Lower lobe of right lung (tissue), 2 donors: Measurements from ENCODE around the gene IL12RB1. TPM values are rescaled to one million over a fixed set of nuclear protein-coding genes. Genes with fewer than 3 reads are reported as not detected.

Source experiments
- ATAC-seq, 2 donors: fragments of 200-7000 bp; cut with Tn5 transposase; one replicate each; pipeline ENCODE4 v1.9.1; 2020 to 2022; ENCODE audit warnings: mild to moderate bottlenecking in 2 of 2, moderate library complexity in 2 of 2
- DNase-seq: peaks from one replicate; pipeline ENCODE4 v3.0.0-alpha.2; 2020
- H3K27ac ChIP-seq: fragments of 200-600 bp; one replicate; pipeline ENCODE4 v1.8.0; 2022
- H3K27me3 ChIP-seq: fragments of 200-600 bp; one replicate; pipeline ENCODE4 v1.8.0; 2022; ENCODE audit warnings: low read depth
- H3K36me3 ChIP-seq: fragments of 200-600 bp; one replicate; pipeline ENCODE4 v1.8.0; 2022; ENCODE audit warnings: mild to moderate bottlenecking
- H3K4me1 ChIP-seq: fragments of 200-600 bp; one replicate; pipeline ENCODE4 v1.8.0; 2022
- H3K4me3 ChIP-seq: fragments of 200-600 bp; one replicate; pipeline ENCODE4 v1.8.0; 2022; ENCODE audit warnings: mild to moderate bottlenecking
- H3K9me3 ChIP-seq: fragments of 200-600 bp; one replicate; pipeline ENCODE4 v1.8.0; 2022
- intact Hi-C: fragments of 100-400 bp; cut with DNase I; formaldehyde crosslinking; loops from one replicate; pipeline ENCODE4 v1.11.0; 2022
- total RNA-seq: library from RNA; stranded (reverse); fragmentation: NEBNext Ultra II Directional; extraction: Animal tissue kit (Norgen Biotek cat#: 25700); gene quantifications from one replicate; pipeline ENCODE4 v1.2.1, GENCODE V29; 2021
- TF ChIP-seq, protein P1 (sequence below): fragments of 200-600 bp; IDR thresholded peaks from one replicate; pipeline ENCODE4 v1.8.0; 2022; ENCODE audit warnings: antibody characterized with exemption, mild to moderate bottlenecking
- donor health status: DM: no; HTN: yes; CAD: no; lungs with severe emphysema.

IL12RB1 gene
- total RNA-seq, 1 donor from 2014 or later, result 14.6 TPM

DNA sequence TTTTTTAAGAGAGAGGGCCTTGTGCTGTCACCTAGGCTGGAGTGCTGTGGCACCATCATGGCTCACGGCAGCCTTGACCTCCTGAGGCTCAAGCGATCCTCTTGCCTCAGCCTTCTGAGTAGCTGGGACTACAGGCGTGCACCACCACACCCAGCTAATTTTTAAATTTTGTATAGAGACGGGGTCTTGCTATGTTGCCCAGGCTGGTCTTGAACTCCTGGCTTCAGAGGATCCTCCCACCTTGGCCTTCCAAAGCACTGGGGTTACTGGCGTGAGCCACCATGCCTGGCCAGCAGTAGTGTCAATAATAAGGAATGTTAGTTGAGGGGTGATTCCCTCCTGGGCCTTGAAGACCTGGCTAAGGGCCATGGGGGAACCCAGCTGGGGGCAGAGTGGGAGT is 34.4 kb upstream of the IL12RB1 start:
- peaks cover 46% of the 10 kb centered on the region for H3K36me3 ChIP-seq
- no peak for ATAC-seq
- intact Hi-C loops, result no loop called here
- no peak overlapping the region for H3K27ac ChIP-seq
- no peaks in the 10 kb centered on the region for H3K27me3 ChIP-seq
- H3K9me3 ChIP-seq, result no peaks in the 10 kb centered on the region
- peaks cover 26% of the 10 kb centered on the region for H3K4me1 ChIP-seq
- no peak overlapping the region for H3K4me3 ChIP-seq
- no peak for DNase-seq
- TF ChIP-seq, protein P1, sequence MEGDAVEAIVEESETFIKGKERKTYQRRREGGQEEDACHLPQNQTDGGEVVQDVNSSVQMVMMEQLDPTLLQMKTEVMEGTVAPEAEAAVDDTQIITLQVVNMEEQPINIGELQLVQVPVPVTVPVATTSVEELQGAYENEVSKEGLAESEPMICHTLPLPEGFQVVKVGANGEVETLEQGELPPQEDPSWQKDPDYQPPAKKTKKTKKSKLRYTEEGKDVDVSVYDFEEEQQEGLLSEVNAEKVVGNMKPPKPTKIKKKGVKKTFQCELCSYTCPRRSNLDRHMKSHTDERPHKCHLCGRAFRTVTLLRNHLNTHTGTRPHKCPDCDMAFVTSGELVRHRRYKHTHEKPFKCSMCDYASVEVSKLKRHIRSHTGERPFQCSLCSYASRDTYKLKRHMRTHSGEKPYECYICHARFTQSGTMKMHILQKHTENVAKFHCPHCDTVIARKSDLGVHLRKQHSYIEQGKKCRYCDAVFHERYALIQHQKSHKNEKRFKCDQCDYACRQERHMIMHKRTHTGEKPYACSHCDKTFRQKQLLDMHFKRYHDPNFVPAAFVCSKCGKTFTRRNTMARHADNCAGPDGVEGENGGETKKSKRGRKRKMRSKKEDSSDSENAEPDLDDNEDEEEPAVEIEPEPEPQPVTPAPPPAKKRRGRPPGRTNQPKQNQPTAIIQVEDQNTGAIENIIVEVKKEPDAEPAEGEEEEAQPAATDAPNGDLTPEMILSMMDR, result no peak

DNA sequence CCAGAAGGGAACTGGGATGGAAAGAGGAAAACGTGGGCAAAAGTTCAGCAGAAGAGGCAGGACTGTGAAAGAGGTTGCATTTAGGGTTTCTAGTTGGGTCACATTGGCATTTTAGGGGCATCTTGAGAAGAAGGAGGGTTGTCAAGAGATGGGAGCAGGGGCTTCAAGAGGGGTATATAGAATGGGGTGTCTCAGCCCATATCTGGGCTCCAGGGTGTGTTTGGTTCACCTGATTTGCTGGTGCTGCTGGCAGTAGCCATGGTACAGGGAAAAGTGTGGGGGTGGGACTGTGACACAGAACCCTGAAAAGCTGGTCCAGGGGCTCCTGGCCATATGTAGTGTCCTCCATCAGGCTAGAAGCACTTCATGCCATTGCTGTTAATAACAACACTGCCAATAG is 33.4 kb upstream of the IL12RB1 start:
- Histone ChIP-seq H3K27ac (no peak overlapping the region), H3K4me3 (no peak overlapping the region), H3K9me3 (no peaks in the 10 kb centered on the region), H3K4me1 (peaks cover 26% of the 10 kb centered on the region), H3K27me3 (no peaks in the 10 kb centered on the region), H3K36me3 (peaks cover 36% of the 10 kb centered on the region)
- intact Hi-C loops, result no loop called here
- TF ChIP-seq, protein P1, result no peak
- DNase-seq, result no peak
- ATAC-seq, result no peak

DNA sequence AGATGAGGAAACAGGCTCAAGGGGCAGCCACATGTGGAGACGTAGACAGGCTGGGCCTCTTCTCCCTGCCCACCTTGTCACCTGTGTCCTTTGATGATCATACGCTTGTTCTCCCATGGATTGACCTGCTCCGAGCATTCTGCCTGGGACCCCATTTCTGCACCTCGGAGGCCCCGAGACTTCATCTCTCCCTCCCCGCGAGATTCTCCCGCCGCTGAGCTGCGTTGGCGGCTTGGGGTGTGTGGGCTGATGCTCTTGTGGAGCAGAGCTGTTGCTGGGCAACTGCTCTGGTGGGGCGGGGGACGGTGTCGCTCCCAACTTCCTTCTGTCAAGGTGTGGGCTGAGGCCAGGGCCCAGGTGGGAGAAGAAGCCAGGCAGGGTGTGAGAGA is 33.0 kb upstream of the IL12RB1 start:
- intact Hi-C loops, result no loop called here

DNA sequence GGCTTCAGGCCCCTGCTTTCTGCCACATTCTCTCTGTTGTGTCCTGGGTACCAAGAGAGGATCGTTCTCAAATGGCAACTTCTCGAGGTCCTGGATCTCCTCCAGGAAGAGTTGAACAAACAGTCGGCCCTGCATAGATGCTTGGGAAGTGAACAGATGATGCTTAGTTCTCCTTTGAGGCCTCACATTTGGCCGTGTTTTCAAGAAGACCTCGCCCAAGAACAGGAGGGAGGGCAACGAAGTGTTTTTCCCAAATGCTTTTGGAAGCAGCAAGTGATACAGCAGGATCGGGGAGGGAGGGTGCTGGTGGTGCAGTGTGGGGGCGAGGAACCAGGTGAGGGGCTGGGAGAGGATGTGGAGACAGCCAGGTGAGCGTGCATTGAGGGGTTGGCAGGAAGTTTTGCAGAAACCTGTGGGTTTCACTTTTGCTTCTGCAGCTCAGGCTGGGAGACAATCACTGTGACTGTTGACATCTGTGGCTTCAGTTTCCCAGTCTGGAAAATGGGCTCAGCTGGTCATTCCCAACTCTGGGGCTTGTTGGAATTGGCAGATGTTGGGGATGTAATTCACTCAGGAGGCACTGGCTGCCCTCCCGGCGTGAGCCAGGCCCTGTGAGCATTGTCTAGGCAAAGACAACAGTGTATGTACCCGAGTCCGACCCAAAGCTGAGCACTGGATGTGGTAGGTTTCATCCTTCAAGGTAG is 32.4 kb upstream of the IL12RB1 start:
- H3K4me3 ChIP-seq, result peak overlapping the region; percentile 77

More for the DNA sequence above, 33.0 kb upstream of the IL12RB1 start:
- H3K9me3 ChIP-seq, result no peaks in the 10 kb centered on the region
- H3K4me1 ChIP-seq, result peaks cover 26% of the 10 kb centered on the region
- ATAC-seq (no peak), DNase-seq (no peak)
- TF ChIP-seq, protein P1, result no peak
- no peak overlapping the region for H3K27ac ChIP-seq
- peaks cover 33% of the 10 kb centered on the region for H3K36me3 ChIP-seq
- H3K4me3 ChIP-seq, result peak overlapping the region; percentile 77
- H3K27me3 ChIP-seq, result no peaks in the 10 kb centered on the region

DNA sequence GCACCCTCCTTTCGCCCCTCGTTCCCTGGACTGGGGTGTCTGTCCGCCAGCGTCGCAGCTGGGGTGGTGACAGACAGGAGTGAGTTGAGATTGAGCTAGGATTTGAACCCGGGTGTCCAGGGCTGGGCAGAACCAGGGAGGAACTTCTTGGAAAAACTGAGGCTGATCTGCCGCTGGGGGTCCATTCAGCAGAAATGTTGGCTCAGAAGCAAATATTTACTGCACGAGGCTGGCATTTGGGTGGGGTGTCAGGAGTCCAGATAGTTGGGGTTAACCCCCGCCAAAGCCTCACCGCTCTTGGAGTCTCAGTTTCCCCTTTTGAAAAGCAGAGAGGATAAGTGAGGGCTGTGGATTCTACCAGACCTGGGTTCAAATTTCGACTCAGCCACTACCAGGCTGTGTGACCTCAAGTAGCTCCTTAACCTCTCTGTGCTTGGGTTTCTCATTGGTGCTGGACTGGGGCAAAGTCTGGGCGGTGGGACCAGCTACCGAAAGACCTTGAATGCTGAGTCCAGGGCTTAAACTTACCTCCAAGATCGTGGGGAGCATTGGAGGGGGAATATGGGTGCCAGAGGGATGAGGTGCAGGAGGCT is 31.8 kb upstream of the IL12RB1 start:
- no peak for ATAC-seq
- peak overlapping the region; percentile 64 for H3K27ac ChIP-seq
- no peak for DNase-seq
- H3K27me3 ChIP-seq, result no peaks in the 10 kb centered on the region
- H3K36me3 ChIP-seq, result peaks cover 31% of the 10 kb centered on the region
- peaks cover 26% of the 10 kb centered on the region for H3K4me1 ChIP-seq
- intact Hi-C loops, result no loop called here
- no peaks in the 10 kb centered on the region for H3K9me3 ChIP-seq
- TF ChIP-seq, protein P1, result no peak
- peak overlapping the region; percentile 77 for H3K4me3 ChIP-seq

More for the DNA sequence above, 32.4 kb upstream of the IL12RB1 start:
- Histone ChIP-seq H3K9me3 (no peaks in the 10 kb centered on the region), H3K4me1 (peaks cover 26% of the 10 kb centered on the region), H3K27me3 (no peaks in the 10 kb centered on the region), H3K36me3 (peaks cover 29% of the 10 kb centered on the region), H3K27ac (no peak overlapping the region)
- TF ChIP-seq, protein P1, result no peak
- ATAC-seq, result no peak
- intact Hi-C loops, result no loop called here
- no peak for DNase-seq
